MM.1S (cell line): ENCODE measurements around the gene FCHSD2.

Source experiments
- EZH2phosphoT487 ChIP-seq: fragments of 300-600 bp; sonication (generic); IDR thresholded peaks from 2 replicates; pipeline ENCODE4 v1.6.1; 2018; ENCODE audit warnings: antibody characterized with exemption, low read length
- TF ChIP-seq, protein P1 (sequence below): fragments of 300-600 bp; sonication (generic); IDR thresholded peaks from 2 replicates; pipeline ENCODE4 v1.5.1; 2016; ENCODE audit warnings: antibody characterized with exemption, low read length, mixed read lengths

DNA sequence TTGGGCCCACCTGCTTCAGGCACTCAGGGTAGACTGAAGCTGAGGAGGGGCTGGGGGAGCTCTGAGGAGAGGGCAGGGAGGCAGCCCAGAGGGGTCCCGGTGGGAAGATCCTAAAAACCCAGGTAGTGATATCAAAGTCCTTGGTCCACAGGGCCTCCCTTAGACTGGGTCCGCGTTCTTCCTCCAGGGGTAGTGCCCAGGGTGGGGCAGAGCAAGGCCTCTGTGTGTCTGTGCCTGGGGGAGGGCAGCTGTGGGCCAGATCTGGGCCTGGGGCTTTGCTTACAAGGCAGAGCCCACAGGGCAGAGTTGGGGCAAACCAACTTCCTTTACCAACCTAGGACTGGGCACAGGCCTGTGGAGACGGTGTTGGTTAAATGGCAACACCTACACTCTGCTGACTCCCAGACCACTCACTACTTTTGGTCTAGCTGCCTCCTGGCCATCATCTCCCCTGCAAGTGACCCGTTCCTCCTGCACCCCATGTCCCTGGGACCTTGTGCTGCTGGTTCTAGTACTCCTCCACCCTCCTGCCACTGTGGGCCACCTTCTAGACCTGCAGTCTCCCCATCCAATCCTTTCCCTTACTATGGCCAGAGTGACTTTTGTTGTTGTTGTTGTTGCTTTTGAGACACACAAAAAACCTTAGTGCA is 312.1 kb downstream of the FCHSD2 start:
- TF ChIP-seq, protein P1, sequence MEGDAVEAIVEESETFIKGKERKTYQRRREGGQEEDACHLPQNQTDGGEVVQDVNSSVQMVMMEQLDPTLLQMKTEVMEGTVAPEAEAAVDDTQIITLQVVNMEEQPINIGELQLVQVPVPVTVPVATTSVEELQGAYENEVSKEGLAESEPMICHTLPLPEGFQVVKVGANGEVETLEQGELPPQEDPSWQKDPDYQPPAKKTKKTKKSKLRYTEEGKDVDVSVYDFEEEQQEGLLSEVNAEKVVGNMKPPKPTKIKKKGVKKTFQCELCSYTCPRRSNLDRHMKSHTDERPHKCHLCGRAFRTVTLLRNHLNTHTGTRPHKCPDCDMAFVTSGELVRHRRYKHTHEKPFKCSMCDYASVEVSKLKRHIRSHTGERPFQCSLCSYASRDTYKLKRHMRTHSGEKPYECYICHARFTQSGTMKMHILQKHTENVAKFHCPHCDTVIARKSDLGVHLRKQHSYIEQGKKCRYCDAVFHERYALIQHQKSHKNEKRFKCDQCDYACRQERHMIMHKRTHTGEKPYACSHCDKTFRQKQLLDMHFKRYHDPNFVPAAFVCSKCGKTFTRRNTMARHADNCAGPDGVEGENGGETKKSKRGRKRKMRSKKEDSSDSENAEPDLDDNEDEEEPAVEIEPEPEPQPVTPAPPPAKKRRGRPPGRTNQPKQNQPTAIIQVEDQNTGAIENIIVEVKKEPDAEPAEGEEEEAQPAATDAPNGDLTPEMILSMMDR, result no peak
- no peak for TF ChIP-seq EZH2phosphoT487
